ENCODE results near the gene LPP.

LPP gene

GRCh38 chr3:188446766-188447165 lies 292.8 kb downstream of the LPP start:
- Histone ChIP-seq H2AFZ (ENCODE audit: low read length) (no peak overlapping the region), H3K79me2 (ENCODE audit: insufficient read depth, low read length) (no peaks in the 10 kb centered on the region), H3K9ac (ENCODE audit: low read length) (no peak overlapping the region; the same call in 1 of the 2 replicates), H3K9me2 (ENCODE audit: low read depth, low read length) (no peaks in the 10 kb centered on the region), H3K27me3 (ENCODE audit: insufficient read depth, low read length) (no peaks in the 10 kb centered on the region), H3K4me2 (ENCODE audit: low read length) (peak overlapping the region; percentile 26), H3K4me3 (ENCODE audit: low read depth, low read length, poor library complexity, severe bottlenecking) (no peak overlapping the region), H3K27ac (ENCODE audit: low read depth, low read length, poor library complexity, severe bottlenecking) (peak overlapping the region; percentile 86), H3K9me3 (ENCODE audit: low read length) (no peaks in the 10 kb centered on the region), H3K4me1 (ENCODE audit: insufficient read depth, low read length, severe bottlenecking) (peaks cover 41% of the 10 kb centered on the region), H4K20me1 (ENCODE audit: insufficient read depth, low read length) (no peaks in the 10 kb centered on the region), H3K36me3 (ENCODE audit: insufficient read depth, low read length) (no peaks in the 10 kb centered on the region), H3F3A (ENCODE audit: insufficient read depth, low read length) (no peaks in the 10 kb centered on the region; the same call in 1 of the 2 replicates)
- TF ChIP-seq CTCF (IDR thresholded peaks at IDR 0.05; ENCODE audit: low read length): no peak
- no peak for TF ChIP-seq EZH2 (IDR thresholded peaks at IDR 0.05; ENCODE audit: borderline replicate concordance, low read length)

GRCh38 chr3:188448813-188449212 lies 294.9 kb downstream of the LPP start:
- no peaks in the 10 kb centered on the region for H3K9me3 ChIP-seq (ENCODE audit: low read length)
- no peak for TF ChIP-seq CTCF (IDR thresholded peaks at IDR 0.05; ENCODE audit: low read length)
- no peaks in the 10 kb centered on the region for H3K27me3 ChIP-seq (ENCODE audit: insufficient read depth, low read length)
- H2AFZ ChIP-seq (ENCODE audit: low read length): no peak overlapping the region
- H3K36me3 ChIP-seq (ENCODE audit: insufficient read depth, low read length): no peaks in the 10 kb centered on the region
- H3K4me3 ChIP-seq (ENCODE audit: low read depth, low read length, poor library complexity, severe bottlenecking): no peak overlapping the region
- no peaks in the 10 kb centered on the region for H3K9me2 ChIP-seq (ENCODE audit: low read depth, low read length)
- no peaks in the 10 kb centered on the region for H4K20me1 ChIP-seq (ENCODE audit: insufficient read depth, low read length)
- no peak overlapping the region for H3K9ac ChIP-seq (ENCODE audit: low read length)
- no peaks in the 10 kb centered on the region; the same call in 1 of the 2 replicates for H3F3A ChIP-seq (ENCODE audit: insufficient read depth, low read length)
- no peaks in the 10 kb centered on the region for H3K79me2 ChIP-seq (ENCODE audit: insufficient read depth, low read length)
- H3K27ac ChIP-seq (ENCODE audit: low read depth, low read length, poor library complexity, severe bottlenecking): no peak overlapping the region
- H3K4me2 ChIP-seq (ENCODE audit: low read length): no peak overlapping the region
- peaks cover 47% of the 10 kb centered on the region for H3K4me1 ChIP-seq (ENCODE audit: insufficient read depth, low read length, severe bottlenecking)

- no peak overlapping the region for H3K4me3 ChIP-seq (ENCODE audit: low read depth, low read length, poor library complexity, severe bottlenecking)
- no peaks in the 10 kb centered on the region for H3K9me3 ChIP-seq (ENCODE audit: low read length)
- H3K4me1 ChIP-seq (ENCODE audit: insufficient read depth, low read length, severe bottlenecking): peaks cover 49% of the 10 kb centered on the region
- no peaks in the 10 kb centered on the region for H4K20me1 ChIP-seq (ENCODE audit: insufficient read depth, low read length)
- no peaks in the 10 kb centered on the region for H3K79me2 ChIP-seq (ENCODE audit: insufficient read depth, low read length)
- H3K4me2 ChIP-seq (ENCODE audit: low read length): no peak overlapping the region
- H3K9ac ChIP-seq (ENCODE audit: low read length): no peak overlapping the region
- no peaks in the 10 kb centered on the region for H3K9me2 ChIP-seq (ENCODE audit: low read depth, low read length)
- H3K27me3 ChIP-seq (ENCODE audit: insufficient read depth, low read length): no peaks in the 10 kb centered on the region
- no peaks in the 10 kb centered on the region; the same call in 1 of the 2 replicates for H3F3A ChIP-seq (ENCODE audit: insufficient read depth, low read length)
- no peak overlapping the region for H2AFZ ChIP-seq (ENCODE audit: low read length)
- no peak overlapping the region for H3K27ac ChIP-seq (ENCODE audit: low read depth, low read length, poor library complexity, severe bottlenecking)
- TF ChIP-seq CTCF (IDR thresholded peaks at IDR 0.05; ENCODE audit: low read length): no peak
- no peaks in the 10 kb centered on the region for H3K36me3 ChIP-seq (ENCODE audit: insufficient read depth, low read length)
Observed at GRCh38 chr3:188449421-188449820, 295.5 kb downstream of the LPP start.
